Hepatocyte (in vitro differentiated cells): Measurements from ENCODE around the gene ARFGEF3. TPM values are rescaled to one million over a fixed set of nuclear protein-coding genes. Genes with fewer than 3 reads are reported as not detected.

Source experiments
- DNase-seq: peaks from one replicate; pipeline ENCODE4 v3.0.0-alpha.2; 2016; ENCODE audit warnings: low spot score
- H2AFZ ChIP-seq: fragments of 200-600 bp; sonication (generic); 2 replicates; pipeline ENCODE4 v1.6.0; 2016; ENCODE audit warnings: antibody characterized with exemption, mild to moderate bottlenecking
- H3K27ac ChIP-seq: fragments of 200-600 bp; sonication (generic); 2 replicates; pipeline ENCODE4 v1.5.1; 2016; ENCODE audit warnings: mild to moderate bottlenecking
- H3K27me3 ChIP-seq: fragments of 200-600 bp; sonication (generic); 2 replicates; pipeline ENCODE4 v1.6.1; 2016
- H3K36me3 ChIP-seq: fragments of 200-600 bp; sonication (generic); replicated peaks from 2 replicates; pipeline ENCODE4 v1.5.1; 2016; ENCODE audit warnings: low read depth; ENCODE audit not compliant: insufficient read depth
- H3K4me1 ChIP-seq: fragments of 200-600 bp; sonication (generic); 2 replicates; pipeline ENCODE4 v1.5.1; 2016; ENCODE audit warnings: mild to moderate bottlenecking, moderate library complexity; ENCODE audit not compliant: insufficient read depth
- H3K4me2 ChIP-seq: fragments of 200-600 bp; sonication (generic); 2 replicates; pipeline ENCODE4 v1.6.0; 2016
- H3K4me3 ChIP-seq: fragments of 200-600 bp; sonication (generic); 2 replicates; pipeline ENCODE4 v1.5.1; 2016; ENCODE audit warnings: mild to moderate bottlenecking
- H3K79me2 ChIP-seq: fragments of 200-600 bp; sonication (generic); 2 replicates; pipeline ENCODE4 v1.6.0; 2017; ENCODE audit warnings: mild to moderate bottlenecking
- H3K9me2 ChIP-seq: fragments of 200-600 bp; sonication (generic); replicated peaks from 2 replicates; pipeline ENCODE4 v1.6.0; 2017; ENCODE audit warnings: mild to moderate bottlenecking; ENCODE audit not compliant: insufficient read depth
- H3K9me3 ChIP-seq: fragments of 200-600 bp; sonication (generic); 2 replicates; pipeline ENCODE4 v1.5.1; 2016; ENCODE audit warnings: low read depth, mild to moderate bottlenecking
- H4K20me1 ChIP-seq: fragments of 200-600 bp; sonication (generic); 2 replicates; pipeline ENCODE4 v1.6.0; 2016; ENCODE audit warnings: mild to moderate bottlenecking; ENCODE audit not compliant: insufficient read depth, poor library complexity, severe bottlenecking
- CTCF ChIP-seq: fragments of 200-600 bp; sonication (generic); IDR thresholded peaks from 2 replicates; pipeline ENCODE4 v1.5.1; 2016; ENCODE audit warnings: antibody characterized with exemption, mild to moderate bottlenecking; ENCODE audit not compliant: poor library complexity
- EZH2 ChIP-seq: fragments of 200-600 bp; sonication (generic); IDR thresholded peaks from 2 replicates; pipeline ENCODE4 v1.6.1; 2016; ENCODE audit warnings: antibody characterized with exemption, mild to moderate bottlenecking, borderline replicate concordance
- EZH2phosphoT487 ChIP-seq: fragments of 200-600 bp; sonication (generic); IDR thresholded peaks from one replicate; pipeline ENCODE4 v1.6.1; 2018; ENCODE audit warnings: antibody characterized with exemption, mild to moderate bottlenecking, low read depth, moderate library complexity; ENCODE audit not compliant: unreplicated experiment, severe bottlenecking
- WGBS: methylation state at CpG from one replicate; pipeline ENCODE4 v1.1.6; 2016; ENCODE audit warnings: low lambda C conversion rate; ENCODE audit errors: missing lambda C conversion rate; 5-methylcytosine and 5-hydroxymethylcytosine counted together
- polyA plus RNA-seq: library from polyadenylated mRNA; unstranded; fragments of >200 nt; fragmentation: Nextera tagmentation; extraction: Ambion mirVana; gene quantifications from 2 replicates; pipeline ENCODE4 v1.2.1, GENCODE V29; 2016
- total RNA-seq: library from RNA; depleted of rRNA; stranded (reverse); fragments of >200 nt; gene quantifications from 2 replicates; pipeline ENCODE4 v1.2.3, GENCODE V29; 2014

ARFGEF3 gene
- total and polyA plus RNA-seq, 2 experiments from 2014 or later: 0.83 to 3.9 TPM

DNA sequence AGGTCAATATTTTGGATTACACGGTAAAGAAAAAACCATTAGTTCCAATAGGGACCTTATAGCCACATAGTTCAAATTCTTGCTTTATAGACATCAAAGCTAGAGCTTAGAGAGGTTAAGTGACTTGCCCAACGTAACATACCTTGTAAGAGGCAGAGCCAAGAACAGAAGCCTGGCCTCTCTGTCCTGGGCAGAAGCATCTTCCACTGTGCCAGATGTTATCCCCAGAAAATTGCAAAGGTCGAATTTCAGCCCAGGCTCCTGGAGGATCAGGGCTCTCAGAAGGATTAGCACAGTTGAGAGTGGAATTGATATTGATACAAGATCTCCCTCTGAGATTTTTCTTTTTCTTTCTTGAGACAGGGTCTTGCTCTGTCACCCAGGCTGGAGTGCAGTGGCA, 222.0 kb downstream of the ARFGEF3 start:
- Histone ChIP-seq H4K20me1 (no peaks in the 10 kb centered on the region), H3K9me3 (no peaks in the 10 kb centered on the region), H2AFZ (no peak overlapping the region), H3K4me3 (no peak overlapping the region), H3K27ac (no peak overlapping the region), H3K36me3 (no peaks in the 10 kb centered on the region), H3K4me2 (no peak overlapping the region), H3K4me1 (no peaks in the 10 kb centered on the region), H3K79me2 (no peaks in the 10 kb centered on the region), H3K27me3 (no peaks in the 10 kb centered on the region), H3K9me2 (no peaks in the 10 kb centered on the region)
- TF ChIP-seq EZH2 (no peak), CTCF (no peak), EZH2phosphoT487 (no peak)
- DNase-seq: no peak
- 44% methylated on average over 3 of the region's 3 CpGs for WGBS

GRCh38 chr6:138386897-138387296, 225.2 kb downstream of the ARFGEF3 start:
- DNase-seq: no peak
- Histone ChIP-seq H4K20me1 (no peaks in the 10 kb centered on the region), H3K4me1 (no peaks in the 10 kb centered on the region), H3K9me2 (no peaks in the 10 kb centered on the region), H3K27ac (no peak overlapping the region), H2AFZ (no peak overlapping the region), H3K27me3 (no peaks in the 10 kb centered on the region), H3K4me3 (no peak overlapping the region), H3K4me2 (no peak overlapping the region), H3K9me3 (no peaks in the 10 kb centered on the region), H3K79me2 (no peaks in the 10 kb centered on the region), H3K36me3 (no peaks in the 10 kb centered on the region)
- WGBS: 90% methylated on average over 3 of the region's 3 CpGs
- no peak for TF ChIP-seq EZH2phosphoT487
- TF ChIP-seq EZH2: no peak
- no peak for TF ChIP-seq CTCF

- Histone ChIP-seq H3K79me2 (no peaks in the 10 kb centered on the region), H3K9me3 (no peaks in the 10 kb centered on the region), H4K20me1 (no peaks in the 10 kb centered on the region), H3K4me2 (no peak overlapping the region), H3K27ac (no peak overlapping the region), H2AFZ (no peak overlapping the region), H3K4me1 (no peaks in the 10 kb centered on the region), H3K4me3 (no peak overlapping the region), H3K9me2 (no peaks in the 10 kb centered on the region), H3K27me3 (no peaks in the 10 kb centered on the region), H3K36me3 (no peaks in the 10 kb centered on the region)
- TF ChIP-seq EZH2: no peak
- no peak for TF ChIP-seq EZH2phosphoT487
- no peak for TF ChIP-seq CTCF
- DNase-seq: no peak
- WGBS: 59% methylated on average over 8 of the region's 8 CpGs
Measured at GRCh38 chr6:138387577-138388368, 226.0 kb downstream of the ARFGEF3 start.

GRCh38 chr6:138389551-138389950, 227.8 kb downstream of the ARFGEF3 start:
- H3K4me1 ChIP-seq: no peaks in the 10 kb centered on the region
- no peak overlapping the region for H3K4me2 ChIP-seq
- TF ChIP-seq EZH2: no peak
- no peak for TF ChIP-seq EZH2phosphoT487
- no peak for TF ChIP-seq CTCF
- H4K20me1 ChIP-seq: no peaks in the 10 kb centered on the region
- H3K27ac ChIP-seq: no peak overlapping the region
- H3K27me3 ChIP-seq: no peaks in the 10 kb centered on the region
- H3K4me3 ChIP-seq: no peak overlapping the region
- no peaks in the 10 kb centered on the region for H3K79me2 ChIP-seq
- DNase-seq: no peak
- H3K9me3 ChIP-seq: no peaks in the 10 kb centered on the region
- H3K9me2 ChIP-seq: no peaks in the 10 kb centered on the region
- 84% methylated on average over 5 of the region's 5 CpGs for WGBS
- H2AFZ ChIP-seq: no peak overlapping the region
- no peaks in the 10 kb centered on the region for H3K36me3 ChIP-seq
